Stomach (tissue), 9 donors: ENCODE measurements around the gene RPP25L. TPM values are rescaled to one million over a fixed set of nuclear protein-coding genes. Genes with fewer than 3 reads are reported as not detected.

Experiments
- DNase-seq, 2 donors: peaks; one replicate each; pipeline versions ENCODE4 v3.0.0 to v3.0.0-alpha.2; 2013 to 2019
- H3K27ac ChIP-seq, 5 donors: fragments of 200-600 bp in 4 of 5; sonication (generic) in 4 of 5; one replicate each; pipeline ENCODE4 v1.5.1; 2013 to 2019; ENCODE audit warnings: mild to moderate bottlenecking in 1 of 5, moderate library complexity in 1 of 5
- H3K27me3 ChIP-seq, 3 donors: fragments of 200-600 bp; sonication (generic); one replicate each; pipeline ENCODE4 v1.5.1; 2017 to 2019; ENCODE audit warnings: mixed run types in 1 of 3
- H3K36me3 ChIP-seq, 4 donors: fragments of 200-600 bp; sonication (generic); 1 replicate in 3 of 4; 2 replicates in 1 of 4; pipeline ENCODE4 v1.5.1; 2016 to 2019
- H3K4me1 ChIP-seq, 4 donors: fragments of 200-600 bp; sonication (generic); one replicate each; pipeline ENCODE4 v1.5.1; 2016 to 2019
- H3K4me3 ChIP-seq, 4 donors: fragments of 200-600 bp; sonication (generic) in 3 of 4; one replicate each; pipeline ENCODE4 v1.5.1; 2016 to 2019; ENCODE audit warnings: mild to moderate bottlenecking in 1 of 4
- H3K9me3 ChIP-seq, 4 donors: fragments of 200-600 bp; sonication (generic); one replicate each; pipeline ENCODE4 v1.5.1; 2016 to 2019
- EP300 ChIP-seq: sonication (generic); formaldehyde crosslinking; IDR thresholded peaks from one replicate; pipeline ENCODE4 v1.6.1; 2017; ENCODE audit warnings: antibody characterized with exemption
- POLR2A ChIP-seq, 4 donors: fragments of 450-650 bp; IDR thresholded peaks; one replicate each; pipeline ENCODE4 v1.6.1; 2016; ENCODE audit warnings: antibody characterized with exemption in 4 of 4, control low read depth in 2 of 4, mild to moderate bottlenecking in 1 of 4, moderate library complexity in 1 of 4
- POLR2AphosphoS5 ChIP-seq, 3 donors: sonication (generic); formaldehyde crosslinking; IDR thresholded peaks; one replicate each; pipeline ENCODE4 v1.6.1; 2016; ENCODE audit warnings: antibody characterized with exemption in 3 of 3
- WGBS, 5 donors: extraction: QIAGEN DNeasy Blood & Tissue Kit in 3 of 5; methylation state at CpG; one replicate each; pipeline versions ENCODE4 v1.1.5 to v1.1.7; 2013 to 2018; 5-methylcytosine and 5-hydroxymethylcytosine counted together
- intact Hi-C: fragments of 100-400 bp; cut with DNase I; formaldehyde crosslinking; loops from one replicate; pipeline ENCODE4 v1.15.1; 2023; ENCODE audit warnings: low total_unique reads
- polyA plus RNA-seq, 3 donors: library from polyadenylated mRNA; stranded (reverse); fragments of 200-250 nt; gene quantifications; one replicate each; pipeline ENCODE4 v1.2.3, GENCODE V29; 2013
- total RNA-seq, 5 donors: library from RNA; depleted of rRNA; stranded (reverse); fragments of >200 nt; gene quantifications; one replicate each; pipeline versions ENCODE4 v1.1.0 to v1.2.3, GENCODE V29; 2014 to 2016
- TF ChIP-seq, protein P1 (sequence below), 7 experiments: fragments of 450-650 bp in 4 of 7; fragments of 200-600 bp in 3 of 7; sonication (generic) in 3 of 7; IDR thresholded peaks; one replicate each; pipeline ENCODE4 v1.5.1; 2016 to 2019; ENCODE audit warnings: antibody characterized with exemption in 7 of 7, control low read depth in 2 of 7, mild to moderate bottlenecking in 1 of 7
- donor health status: healthy with polysubstance abuse.
- donor health status: Bipolar disorder and iron deficiency.
- donor health status: healthy.

RPP25L gene
- total and polyA plus RNA-seq, 8 donors = 2.9 to 49.5 (median 33.4) TPM

DNA sequence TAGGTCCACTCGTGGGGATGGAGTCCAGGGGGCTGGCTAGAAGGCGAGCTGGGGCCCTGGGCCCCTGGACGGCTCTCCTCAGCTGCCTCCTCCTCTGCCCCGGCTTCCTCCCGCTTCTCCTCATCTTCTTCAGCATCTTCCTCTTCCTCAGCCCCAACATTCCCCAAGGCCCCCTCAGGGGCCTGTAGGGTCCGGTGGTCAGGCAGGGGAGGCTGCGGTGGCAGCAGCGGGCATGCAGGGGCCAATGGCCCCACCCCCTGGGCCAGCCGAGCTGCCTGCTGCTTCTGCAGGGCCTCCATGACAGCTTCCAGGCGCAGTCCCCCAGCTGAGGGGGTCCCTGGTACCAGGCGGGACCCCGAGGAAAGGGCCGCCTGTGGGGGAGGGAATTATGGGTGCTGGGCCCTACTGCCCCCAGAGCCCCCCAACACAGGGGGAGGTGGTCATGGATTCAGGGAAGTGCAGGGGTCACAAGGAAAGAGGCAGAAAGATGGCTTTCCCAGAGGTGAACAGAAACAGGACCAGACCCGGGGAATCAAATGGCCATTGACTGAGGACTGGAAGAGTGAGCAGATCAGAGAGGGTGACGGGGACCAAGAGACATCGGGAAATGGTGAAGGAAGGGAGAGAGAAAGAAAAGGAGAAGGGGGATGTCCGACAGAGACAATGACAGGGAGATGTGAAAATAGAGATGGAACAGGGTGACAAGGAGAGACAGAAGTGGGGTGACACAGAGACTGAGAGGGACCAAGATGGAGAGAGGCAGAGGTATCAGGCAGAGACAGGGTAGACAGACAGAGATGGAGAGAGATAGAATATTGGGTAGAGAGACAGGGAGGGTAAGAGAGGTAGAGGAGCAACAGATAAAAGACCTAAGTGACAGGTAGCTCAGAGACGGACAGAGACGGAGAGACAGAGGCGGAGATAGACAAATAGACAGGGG, 16.1 kb upstream of the RPP25L start:
- no peak for TF ChIP-seq POLR2A (IDR thresholded peaks at IDR 0.05)
- no peak for TF ChIP-seq EP300
- DNase-seq = no peak
- peak overlapping the region; percentile 46 to 57 (median 46) for H3K4me3 ChIP-seq
- H3K4me1 ChIP-seq = peaks cover 21 to 31% (median 27%) of the 10 kb centered on the region in 4 donors
- 34 to 43% (median 36%) methylated on average over 19 to 20 of the region's 20 CpGs for WGBS, 5 donors
- intact Hi-C loops = no loop called here
- peaks cover 30 to 83% (median 79%) of the 10 kb centered on the region in 3 donors for H3K27me3 ChIP-seq
- H3K27ac ChIP-seq = no peak overlapping the region
- no peaks in the 10 kb centered on the region for H3K36me3 ChIP-seq
- H3K9me3 ChIP-seq = no peaks in the 10 kb centered on the region

DNA sequence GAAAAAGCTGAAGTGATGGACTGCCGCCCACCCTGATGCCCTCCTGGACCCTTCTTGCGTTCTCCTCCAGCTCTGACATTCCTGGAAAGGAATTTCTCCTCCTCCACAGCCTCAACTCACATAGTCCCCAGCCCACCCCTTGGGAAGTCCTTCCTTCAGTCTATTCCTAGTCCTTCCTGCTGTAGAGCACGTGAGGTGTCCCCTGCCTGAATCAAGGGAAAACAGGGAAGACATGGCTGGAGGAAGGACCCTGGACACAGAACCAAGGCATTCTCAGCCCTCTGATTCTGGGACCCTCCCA, 13.2 kb upstream of the RPP25L start:
- Histone ChIP-seq H3K4me1 (peaks cover 21 to 38% (median 33%) of the 10 kb centered on the region in 4 donors), H3K27ac (no peak overlapping the region), H3K27me3 (peaks cover 30 to 91% (median 84%) of the 10 kb centered on the region in 3 donors), H3K36me3 (no peaks in the 10 kb centered on the region), H3K9me3 (no peaks in the 10 kb centered on the region), H3K4me3 (no peak overlapping the region)
- 45 to 66% (median 59%) methylated on average over 3 of the region's 3 CpGs for WGBS, 5 donors
- intact Hi-C loops = no loop called here
- DNase-seq = no peak
- TF ChIP-seq POLR2AphosphoS5 (IDR thresholded peaks at IDR 0.05) = no peak
- TF ChIP-seq EP300 = no peak
- TF ChIP-seq, protein P1, sequence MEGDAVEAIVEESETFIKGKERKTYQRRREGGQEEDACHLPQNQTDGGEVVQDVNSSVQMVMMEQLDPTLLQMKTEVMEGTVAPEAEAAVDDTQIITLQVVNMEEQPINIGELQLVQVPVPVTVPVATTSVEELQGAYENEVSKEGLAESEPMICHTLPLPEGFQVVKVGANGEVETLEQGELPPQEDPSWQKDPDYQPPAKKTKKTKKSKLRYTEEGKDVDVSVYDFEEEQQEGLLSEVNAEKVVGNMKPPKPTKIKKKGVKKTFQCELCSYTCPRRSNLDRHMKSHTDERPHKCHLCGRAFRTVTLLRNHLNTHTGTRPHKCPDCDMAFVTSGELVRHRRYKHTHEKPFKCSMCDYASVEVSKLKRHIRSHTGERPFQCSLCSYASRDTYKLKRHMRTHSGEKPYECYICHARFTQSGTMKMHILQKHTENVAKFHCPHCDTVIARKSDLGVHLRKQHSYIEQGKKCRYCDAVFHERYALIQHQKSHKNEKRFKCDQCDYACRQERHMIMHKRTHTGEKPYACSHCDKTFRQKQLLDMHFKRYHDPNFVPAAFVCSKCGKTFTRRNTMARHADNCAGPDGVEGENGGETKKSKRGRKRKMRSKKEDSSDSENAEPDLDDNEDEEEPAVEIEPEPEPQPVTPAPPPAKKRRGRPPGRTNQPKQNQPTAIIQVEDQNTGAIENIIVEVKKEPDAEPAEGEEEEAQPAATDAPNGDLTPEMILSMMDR (IDR thresholded peaks at IDR 0.05) = no peak
- no peak for TF ChIP-seq POLR2A (IDR thresholded peaks at IDR 0.05)

DNA sequence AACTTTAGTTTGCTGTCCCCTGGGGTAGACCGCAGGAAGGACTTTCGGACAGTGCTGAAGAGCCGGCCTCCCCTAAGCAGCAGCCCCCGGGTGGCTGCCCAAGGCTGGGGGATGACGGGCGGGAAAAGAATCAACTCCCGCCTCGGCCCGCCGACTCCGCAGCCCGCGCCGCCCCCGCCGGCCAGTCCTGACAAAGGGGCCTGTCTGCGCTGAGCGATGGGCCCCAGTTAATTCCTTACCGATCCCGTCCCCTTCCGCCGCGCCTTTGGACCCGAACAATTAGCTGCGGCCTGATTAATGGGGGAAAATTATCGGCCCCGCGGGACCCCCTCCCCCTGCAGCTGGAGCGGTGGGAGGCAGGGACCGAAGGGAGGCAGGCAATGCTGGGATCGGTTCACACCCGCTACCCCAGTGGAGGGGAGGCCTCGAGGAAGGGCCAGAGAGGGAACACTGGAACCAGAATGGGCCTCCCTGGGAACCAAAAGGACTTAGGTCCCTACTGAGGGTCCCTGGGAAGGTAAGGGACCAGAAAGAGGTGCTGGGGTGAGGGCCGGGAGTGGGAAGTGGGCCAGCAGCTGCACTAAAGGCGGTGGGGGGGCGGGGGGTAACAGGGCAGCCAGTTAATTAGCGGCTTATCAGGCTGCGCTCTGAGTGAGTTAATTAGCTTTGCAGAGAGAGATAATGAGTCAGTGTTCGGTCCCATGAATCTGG, 12.7 kb upstream of the RPP25L start:
- Histone ChIP-seq H3K36me3 (no peaks in the 10 kb centered on the region), H3K4me3 (no peak overlapping the region), H3K4me1 (peaks cover 23 to 43% (median 37%) of the 10 kb centered on the region in 4 donors), H3K27ac (no peak overlapping the region), H3K27me3 (peaks cover 30 to 86% (median 79%) of the 10 kb centered on the region in 3 donors), H3K9me3 (no peaks in the 10 kb centered on the region)
- intact Hi-C loops = no loop called here
- 12 to 25% (median 16%) methylated on average over 17 to 39 of the region's 39 CpGs for WGBS, 5 donors
- TF ChIP-seq EP300 = no peak
- TF ChIP-seq POLR2A (IDR thresholded peaks at IDR 0.05) = no peak
- no peak for DNase-seq

DNA sequence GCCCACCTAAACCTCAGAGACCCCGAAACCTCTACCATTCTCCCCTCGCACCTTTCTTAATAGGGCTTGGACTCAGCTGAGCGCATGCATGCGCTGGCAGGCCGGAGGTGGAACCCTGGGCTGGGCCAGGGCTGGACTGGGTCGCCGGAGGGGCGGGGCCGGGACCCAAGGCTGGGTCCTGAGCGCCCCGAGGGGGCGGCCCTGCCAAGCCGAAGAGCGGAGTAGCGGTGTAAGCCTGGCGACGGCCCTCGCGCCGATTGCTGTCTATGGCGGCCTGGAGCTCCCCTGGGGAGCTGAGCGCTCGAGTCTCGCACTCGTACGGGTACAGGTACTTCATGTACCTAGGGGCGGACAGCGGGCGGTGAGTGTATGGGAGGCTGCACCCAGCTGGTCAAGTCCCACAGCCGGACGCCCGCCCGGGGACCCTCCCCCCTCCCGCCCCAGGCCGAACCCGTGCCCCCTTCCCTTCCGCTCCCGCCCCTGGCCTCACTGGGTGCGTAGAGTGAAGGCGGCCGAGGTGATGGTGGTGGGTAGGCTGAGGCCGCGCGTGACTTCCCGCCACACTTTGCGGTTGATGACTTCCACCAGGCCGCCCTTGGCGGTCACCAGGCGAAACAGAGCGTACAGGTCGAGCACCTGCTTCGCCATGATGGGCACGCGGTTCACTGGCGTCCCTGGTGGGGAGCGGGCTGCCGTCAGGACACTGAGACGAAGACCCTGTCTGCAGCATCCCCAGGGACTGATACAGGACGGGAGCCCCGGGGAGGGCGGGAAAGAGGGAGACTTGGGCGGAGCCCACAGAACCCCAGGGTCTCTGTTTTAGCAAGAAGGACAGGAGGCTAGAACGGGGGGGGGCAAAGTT, 11.7 kb upstream of the RPP25L start:
- Histone ChIP-seq H3K4me3 (peak overlapping the region in 2 of 4 donors; percentile 13 to 20), H3K27me3 (peaks cover 30 to 76% (median 69%) of the 10 kb centered on the region in 3 donors), H3K9me3 (no peaks in the 10 kb centered on the region), H3K27ac (no peak overlapping the region), H3K36me3 (peaks cover 0 to 3% (median under 1%) of the 10 kb centered on the region in 4 donors), H3K4me1 (peaks cover 19 to 42% (median 36%) of the 10 kb centered on the region in 4 donors)
- intact Hi-C loops = no loop called here
- TF ChIP-seq POLR2A (IDR thresholded peaks at IDR 0.05) (no peak), POLR2AphosphoS5 (IDR thresholded peaks at IDR 0.05) (no peak), EP300 (no peak)
- TF ChIP-seq, protein P1 (IDR thresholded peaks at IDR 0.05) = no peak
- DNase-seq = no peak
- WGBS, 5 donors = 9 to 16% (median 11%) methylated on average over 20 to 63 of the region's 63 CpGs
